Ovary (tissue), 9 donors: Measurements from ENCODE around the gene RAB3A. TPM values are rescaled to one million over a fixed set of nuclear protein-coding genes. Genes with fewer than 3 reads are reported as not detected.

Source experiments
- DNase-seq, 5 donors: peaks; one replicate each; pipeline ENCODE4 v3.0.0-alpha.2; 2019 to 2020
- H3K27ac ChIP-seq, 2 donors: fragments of 200-600 bp; one replicate each; pipeline versions ENCODE4 v1.5.1 to v1.8.0; 2019 to 2022
- H3K27me3 ChIP-seq: fragments of 200-600 bp; one replicate; pipeline ENCODE4 v1.8.0; 2022
- H3K36me3 ChIP-seq: fragments of 200-600 bp; sonication (generic); one replicate; pipeline ENCODE4 v1.5.1; 2019
- H3K4me1 ChIP-seq: one replicate; pipeline ENCODE4 v1.8.1; 2013; ENCODE audit warnings: mild to moderate bottlenecking, moderate library complexity; ENCODE audit not compliant: insufficient read depth
- H3K4me3 ChIP-seq: fragments of 200-600 bp; sonication (generic); one replicate; pipeline ENCODE4 v1.5.1; 2017
- H3K9me3 ChIP-seq, 2 donors: fragments of 200-600 bp in 1 of 2; sonication (generic) in 1 of 2; one replicate each; pipeline versions ENCODE4 v1.5.1 to v1.8.1; 2013 to 2019; ENCODE audit warnings: mild to moderate bottlenecking in 1 of 2, moderate library complexity in 1 of 2
- EP300 ChIP-seq: sonication (generic); formaldehyde crosslinking; IDR thresholded peaks from one replicate; pipeline ENCODE4 v1.6.1; 2017; ENCODE audit warnings: antibody characterized with exemption
- POLR2A ChIP-seq: fragments of 450-650 bp; IDR thresholded peaks from one replicate; pipeline ENCODE4 v1.6.1; 2017; ENCODE audit warnings: antibody characterized with exemption, mild to moderate bottlenecking, moderate library complexity
- WGBS, 3 donors: extraction: QIAGEN DNeasy Blood & Tissue Kit in 1 of 3; methylation state at CpG; one replicate each; pipeline versions ENCODE4 v1.1.5 to v1.1.7; 2013 to 2017; 5-methylcytosine and 5-hydroxymethylcytosine counted together
- intact Hi-C, 4 donors: fragments of 100-400 bp; cut with DNase I; formaldehyde crosslinking; loops; one replicate each; pipeline versions ENCODE4 v1.11.0 to v1.15.1; 2022 to 2023
- polyA plus RNA-seq, 2 donors: library from polyadenylated mRNA; stranded (reverse); fragments of 200-250 nt in 1 of 2; fragments of 350-450 nt in 1 of 2; fragmentation: Illumina TruSeq in 1 of 2; extraction: RNeasy Lipid Tissue Mini Kit (QIAGEN cat#74804) in 1 of 2; gene quantifications; one replicate each; pipeline ENCODE4 v1.2.3, GENCODE V29; 2013 to 2014
- total RNA-seq, 7 donors: library from RNA; depleted of rRNA in 2 of 7; stranded (reverse); fragments of >200 nt in 2 of 7; fragmentation: NEBNext Ultra II Directional in 3 of 7; extraction: Animal tissue kit (Norgen Biotek cat#: 25700) in 3 of 7; gene quantifications; one replicate each; pipeline versions ENCODE4 v1.1.0 to v1.2.4, GENCODE V29; 2016 to 2023
- TF ChIP-seq, protein P1 (sequence below), 3 donors: fragments of 450-650 bp in 2 of 3; fragments of 200-600 bp in 1 of 3; IDR thresholded peaks; one replicate each; pipeline versions ENCODE4 v1.5.1 to v1.8.0; 2016 to 2022; ENCODE audit warnings: antibody characterized with exemption in 3 of 3, mild to moderate bottlenecking in 1 of 3
- donor health status: DM: no; HTN: no; CAD: no; lungs with moderate emphysema.
- donor health status: DM: no; HTN: no; CAD: no.
- donor health status: Bipolar disorder and iron deficiency.
- donor health status: DM: yes; HTN: yes; CAD: no.
- donor health status: DM: no; HTN: no; CAD: no.
- donor health status: DM: yes; HTN: yes; CAD: no.

The RAB3A gene
- total and polyA plus RNA-seq, 9 donors, result 1.9 to 32.9 (median 7.9) TPM

GRCh38 chr19:18225702-18226468, 22.0 kb upstream of the RAB3A start, which contains the start of gene PDE4C:
PDE4C (minus strand) TSS chr19:18226438; CDS start chr19:18226415, 23 bp downstream.
- intact Hi-C loops, result loop anchor here in 1 of 4 donors (10.0 kb wide), 1 partner anchor 71 kb away; the partner anchor contains the start of gene PIK3R2
- Histone ChIP-seq H3K27ac (peak within 1 kb of the TSS in 1 of 2 donors; percentile 51), H3K4me1 (peaks cover 6% of the 10 kb centered on the region), H3K9me3 (no peaks in the 10 kb centered on the region), H3K36me3 (no peaks in the 10 kb centered on the region), H3K27me3 (peaks cover 4% of the 10 kb centered on the region), H3K4me3 (no peak within 1 kb of the TSS)
- peak in 3 of 5 donors; percentile 46 to 55 (median 54) for DNase-seq
- 3% methylated on average over 26 to 51 of the region's 51 CpGs for WGBS, 3 donors
- no peak for TF ChIP-seq POLR2A
- TF ChIP-seq, protein P1, sequence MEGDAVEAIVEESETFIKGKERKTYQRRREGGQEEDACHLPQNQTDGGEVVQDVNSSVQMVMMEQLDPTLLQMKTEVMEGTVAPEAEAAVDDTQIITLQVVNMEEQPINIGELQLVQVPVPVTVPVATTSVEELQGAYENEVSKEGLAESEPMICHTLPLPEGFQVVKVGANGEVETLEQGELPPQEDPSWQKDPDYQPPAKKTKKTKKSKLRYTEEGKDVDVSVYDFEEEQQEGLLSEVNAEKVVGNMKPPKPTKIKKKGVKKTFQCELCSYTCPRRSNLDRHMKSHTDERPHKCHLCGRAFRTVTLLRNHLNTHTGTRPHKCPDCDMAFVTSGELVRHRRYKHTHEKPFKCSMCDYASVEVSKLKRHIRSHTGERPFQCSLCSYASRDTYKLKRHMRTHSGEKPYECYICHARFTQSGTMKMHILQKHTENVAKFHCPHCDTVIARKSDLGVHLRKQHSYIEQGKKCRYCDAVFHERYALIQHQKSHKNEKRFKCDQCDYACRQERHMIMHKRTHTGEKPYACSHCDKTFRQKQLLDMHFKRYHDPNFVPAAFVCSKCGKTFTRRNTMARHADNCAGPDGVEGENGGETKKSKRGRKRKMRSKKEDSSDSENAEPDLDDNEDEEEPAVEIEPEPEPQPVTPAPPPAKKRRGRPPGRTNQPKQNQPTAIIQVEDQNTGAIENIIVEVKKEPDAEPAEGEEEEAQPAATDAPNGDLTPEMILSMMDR (IDR thresholded peaks at IDR 0.05), result no peak
- no peak for TF ChIP-seq EP300

DNA sequence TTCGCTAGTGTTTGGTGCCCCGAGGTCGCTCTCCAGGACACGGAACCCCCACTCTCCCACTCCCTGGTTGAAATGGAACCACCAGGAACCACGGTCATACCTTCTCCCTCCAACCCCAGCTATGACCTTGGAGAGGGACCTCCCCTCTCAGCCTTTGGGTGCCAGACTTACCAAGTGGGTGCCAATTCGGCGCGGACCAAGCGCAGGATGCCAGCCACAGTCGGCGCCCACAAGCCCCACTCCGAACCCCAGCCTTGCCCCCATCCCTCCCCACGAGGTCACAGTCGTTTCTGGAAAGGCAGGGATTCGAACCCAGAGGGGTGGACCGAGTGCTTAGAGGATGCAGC, 21.5 kb upstream of the RAB3A start:
- DNase-seq, result peak in 1 of 5 donors; percentile 48
- intact Hi-C loops, result loop anchor here in 1 of 4 donors (10.0 kb wide), 1 partner anchor 71 kb away; the partner anchor contains the start of gene PIK3R2
- 6 to 14% (median 7%) methylated on average over 15 to 16 of the region's 16 CpGs for WGBS, 3 donors
- Histone ChIP-seq H3K27me3 (peaks cover 4% of the 10 kb centered on the region), H3K9me3 (no peaks in the 10 kb centered on the region), H3K4me3 (no peak overlapping the region), H3K4me1 (peaks cover 6% of the 10 kb centered on the region), H3K27ac (peak overlapping the region in 1 of 2 donors; percentile 51), H3K36me3 (no peaks in the 10 kb centered on the region)
- TF ChIP-seq EP300 (no peak), POLR2A (no peak)
- TF ChIP-seq, protein P1 (IDR thresholded peaks at IDR 0.05), result no peak

DNA sequence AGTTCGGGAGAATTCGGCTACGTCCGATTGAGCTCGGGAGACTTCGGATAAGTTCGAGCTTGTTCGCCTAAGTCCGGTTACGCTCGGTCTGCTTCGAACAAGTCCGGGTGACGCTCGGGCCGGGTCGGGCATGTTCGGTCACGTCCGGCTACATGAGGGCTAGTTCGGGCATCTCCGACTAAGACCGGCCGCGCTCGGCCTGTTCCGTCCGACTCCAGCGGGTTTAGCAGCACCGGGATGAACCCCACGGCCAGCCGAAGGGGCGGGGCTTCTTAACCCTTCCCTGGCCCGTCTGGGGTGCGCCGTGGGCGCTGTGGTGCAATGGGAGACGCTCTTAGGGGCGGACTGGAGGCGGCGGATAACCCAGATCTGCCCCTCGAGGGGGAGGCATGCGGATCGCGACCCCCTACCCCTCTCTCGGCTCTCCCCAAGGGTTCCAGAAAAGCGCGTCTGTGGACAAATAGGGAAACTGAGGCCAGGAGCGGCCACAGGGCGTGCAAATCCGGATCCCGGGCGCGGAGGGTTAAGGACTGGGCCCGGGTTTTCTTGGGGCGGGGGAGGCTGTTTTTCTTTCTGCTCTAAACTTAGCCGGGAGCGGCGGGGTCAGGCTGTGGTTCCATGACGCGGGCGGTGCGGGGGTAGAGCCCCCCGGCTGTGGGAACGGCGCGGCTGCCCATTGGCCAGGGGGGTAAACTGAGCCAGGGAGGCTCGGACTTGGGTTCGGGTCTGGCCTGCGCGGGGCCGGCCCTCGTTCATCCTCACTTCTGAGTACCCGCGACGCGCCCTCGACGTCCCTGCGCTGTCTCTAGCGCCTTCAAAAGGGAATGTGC, 20.9 kb upstream of the RAB3A start:
- H3K27me3 ChIP-seq, result peaks cover 4% of the 10 kb centered on the region
- no peaks in the 10 kb centered on the region for H3K9me3 ChIP-seq
- 1 to 2% (median 1%) methylated on average over 69 to 81 of the region's 81 CpGs for WGBS, 3 donors
- intact Hi-C loops, result loop anchor here in 1 of 4 donors (10.0 kb wide), 1 partner anchor 70 kb away; the partner anchor contains the start of gene PIK3R2
- no peaks in the 10 kb centered on the region for H3K36me3 ChIP-seq
- H3K27ac ChIP-seq, result peak overlapping the region in 1 of 2 donors; percentile 51
- peak overlapping the region; percentile 34 for H3K4me3 ChIP-seq
- peaks cover 6% of the 10 kb centered on the region for H3K4me1 ChIP-seq
- no peak for TF ChIP-seq EP300
- TF ChIP-seq, protein P1 (IDR thresholded peaks at IDR 0.05), result no peak
- no peak for TF ChIP-seq POLR2A
- peak; percentile 98 to 99 (median 99) for DNase-seq

- no peak for TF ChIP-seq POLR2A
- TF ChIP-seq, protein P1 (IDR thresholded peaks at IDR 0.05), result no peak
- no peak for TF ChIP-seq EP300
- Histone ChIP-seq H3K27ac (no peak overlapping the region), H3K9me3 (no peaks in the 10 kb centered on the region), H3K4me3 (peak overlapping the region; percentile 34), H3K36me3 (no peaks in the 10 kb centered on the region), H3K4me1 (peaks cover 6% of the 10 kb centered on the region), H3K27me3 (peaks cover 4% of the 10 kb centered on the region)
- intact Hi-C loops, result loop anchor here in 1 of 4 donors (10.0 kb wide), 1 partner anchor 69 kb away; the partner anchor contains the start of gene PIK3R2
- 3 to 4% (median 3%) methylated on average over 39 of the region's 39 CpGs for WGBS, 3 donors
- DNase-seq, result peak in 4 of 5 donors; percentile 43 to 75 (median 69)
These were observed 20.1 kb upstream of the RAB3A start for GRCh38 chr19:18223860-18224524.
